AG09309 (cell line): ENCODE measurements around the gene TADA2B.
A peak's percentile ranks its signal among the peaks of the same experiment; 100 is the strongest.

Experiments used
- DNase-seq: peaks from one replicate; pipeline ENCODE4 v3.0.0-alpha.2; 2010; ENCODE audit warnings: low read depth
- H3K4me3 ChIP-seq: 2 replicates; pipeline ENCODE4 v1.5.1; 2011; ENCODE audit warnings: mild to moderate bottlenecking, low read depth, low read length, moderate library complexity; ENCODE audit not compliant: control insufficient read depth
- TF ChIP-seq, protein P1 (sequence below): IDR thresholded peaks from 2 replicates; pipeline ENCODE4 v1.5.1; 2011; ENCODE audit warnings: mild to moderate bottlenecking, low read depth, low read length, inconsistent platforms; ENCODE audit not compliant: insufficient read depth, control insufficient read depth; ENCODE audit errors: missing control alignments

The TADA2B gene

DNA sequence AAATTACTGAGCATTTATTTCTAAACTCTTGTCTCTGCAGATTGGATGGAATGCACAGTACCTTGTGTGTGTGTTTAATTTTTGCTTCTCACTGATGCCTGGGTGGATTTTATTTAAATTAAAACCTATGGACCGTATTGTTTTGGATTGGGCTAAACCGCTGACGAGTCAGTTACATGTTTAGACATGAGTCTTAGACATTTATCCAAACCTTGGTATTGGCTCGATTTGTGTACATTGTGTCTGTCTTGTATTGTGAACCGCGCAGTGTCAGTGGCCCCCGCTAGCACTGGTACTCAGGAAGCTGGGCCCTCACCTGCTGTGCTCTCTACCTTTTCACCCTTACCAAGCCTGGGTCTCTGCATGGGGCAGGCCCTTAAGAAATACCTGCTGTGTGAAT is 40.8 kb upstream of the TADA2B start:
- no peak for DNase-seq
- no peak overlapping the region for H3K4me3 ChIP-seq
- TF ChIP-seq, protein P1, sequence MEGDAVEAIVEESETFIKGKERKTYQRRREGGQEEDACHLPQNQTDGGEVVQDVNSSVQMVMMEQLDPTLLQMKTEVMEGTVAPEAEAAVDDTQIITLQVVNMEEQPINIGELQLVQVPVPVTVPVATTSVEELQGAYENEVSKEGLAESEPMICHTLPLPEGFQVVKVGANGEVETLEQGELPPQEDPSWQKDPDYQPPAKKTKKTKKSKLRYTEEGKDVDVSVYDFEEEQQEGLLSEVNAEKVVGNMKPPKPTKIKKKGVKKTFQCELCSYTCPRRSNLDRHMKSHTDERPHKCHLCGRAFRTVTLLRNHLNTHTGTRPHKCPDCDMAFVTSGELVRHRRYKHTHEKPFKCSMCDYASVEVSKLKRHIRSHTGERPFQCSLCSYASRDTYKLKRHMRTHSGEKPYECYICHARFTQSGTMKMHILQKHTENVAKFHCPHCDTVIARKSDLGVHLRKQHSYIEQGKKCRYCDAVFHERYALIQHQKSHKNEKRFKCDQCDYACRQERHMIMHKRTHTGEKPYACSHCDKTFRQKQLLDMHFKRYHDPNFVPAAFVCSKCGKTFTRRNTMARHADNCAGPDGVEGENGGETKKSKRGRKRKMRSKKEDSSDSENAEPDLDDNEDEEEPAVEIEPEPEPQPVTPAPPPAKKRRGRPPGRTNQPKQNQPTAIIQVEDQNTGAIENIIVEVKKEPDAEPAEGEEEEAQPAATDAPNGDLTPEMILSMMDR, result no peak

DNA sequence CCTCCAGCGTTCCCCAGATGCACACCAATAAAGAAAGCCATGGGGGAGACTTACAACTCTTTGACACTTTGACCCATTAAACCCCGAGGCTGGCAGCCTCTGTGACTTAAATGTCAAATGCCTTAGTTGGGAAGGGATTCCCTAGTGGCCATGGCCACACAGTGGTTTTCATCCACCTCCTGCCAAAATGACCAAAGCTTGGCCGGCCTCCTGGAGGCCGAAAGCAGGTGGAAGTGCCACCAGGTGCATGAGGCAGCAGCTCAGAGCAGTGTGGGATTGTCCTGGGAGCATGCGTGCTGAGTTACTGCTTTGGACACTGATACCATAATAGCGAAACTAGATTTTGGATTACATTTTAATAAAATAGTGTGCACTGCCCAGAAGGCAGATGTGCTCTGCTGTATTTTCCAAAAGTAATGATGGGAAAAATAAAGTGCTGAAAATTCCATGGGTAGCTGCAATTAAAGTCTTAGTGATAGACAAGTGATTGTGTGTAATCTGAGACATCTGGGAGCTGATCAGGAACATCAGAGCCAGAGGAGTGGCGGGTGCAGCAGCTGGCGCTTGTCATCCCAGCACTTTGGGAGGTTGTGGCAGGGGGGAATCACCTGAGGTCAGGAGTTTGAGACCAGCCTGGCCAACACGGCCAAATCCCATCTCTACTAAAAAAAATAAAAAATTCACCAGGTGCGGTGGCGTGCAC is 39.8 kb upstream of the TADA2B start:
- TF ChIP-seq, protein P1, result no peak
- no peak for DNase-seq
- H3K4me3 ChIP-seq, result no peak overlapping the region

DNA sequence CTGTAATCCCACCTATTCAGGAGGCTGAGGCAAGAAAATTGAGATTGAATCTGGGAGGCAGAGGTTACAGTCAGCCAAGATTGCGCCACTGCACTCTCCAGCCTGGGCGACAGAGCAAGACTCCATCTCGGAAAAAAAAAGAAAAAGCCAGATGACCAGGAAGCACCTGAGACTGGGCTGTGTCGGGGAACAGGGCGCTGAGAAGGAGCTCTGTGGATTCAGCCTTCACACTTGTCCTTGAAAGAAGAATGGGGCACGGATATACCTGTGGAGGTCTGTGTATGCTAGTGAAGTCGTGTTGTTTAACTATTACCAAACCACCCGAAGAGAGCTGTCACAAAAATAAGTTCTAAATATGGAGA is 39.3 kb upstream of the TADA2B start:
- no peak for DNase-seq
- TF ChIP-seq, protein P1, result no peak
- H3K4me3 ChIP-seq, result no peak overlapping the region

DNA sequence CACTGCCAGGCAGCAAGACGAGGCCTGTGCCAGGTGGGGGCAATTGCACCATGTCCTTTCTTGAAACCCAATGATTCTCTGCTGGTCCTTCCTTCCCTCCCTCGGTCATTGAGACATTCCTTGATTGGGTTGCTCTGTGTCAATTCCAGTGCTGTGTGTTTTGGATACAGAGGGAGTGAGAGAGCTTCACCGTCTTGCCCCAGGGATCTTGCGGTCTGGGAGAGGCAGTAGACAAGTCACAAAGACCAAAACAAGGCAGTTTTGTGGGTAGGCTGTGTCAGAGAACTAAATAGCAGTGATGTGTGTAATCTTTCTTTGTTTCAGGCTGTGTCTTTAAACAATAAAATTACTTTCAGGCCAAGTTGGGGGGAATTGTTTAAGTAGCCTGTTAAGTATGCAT is 38.8 kb upstream of the TADA2B start:
- TF ChIP-seq, protein P1, result no peak
- no peak overlapping the region for H3K4me3 ChIP-seq
- DNase-seq, result peak; percentile 86

DNA sequence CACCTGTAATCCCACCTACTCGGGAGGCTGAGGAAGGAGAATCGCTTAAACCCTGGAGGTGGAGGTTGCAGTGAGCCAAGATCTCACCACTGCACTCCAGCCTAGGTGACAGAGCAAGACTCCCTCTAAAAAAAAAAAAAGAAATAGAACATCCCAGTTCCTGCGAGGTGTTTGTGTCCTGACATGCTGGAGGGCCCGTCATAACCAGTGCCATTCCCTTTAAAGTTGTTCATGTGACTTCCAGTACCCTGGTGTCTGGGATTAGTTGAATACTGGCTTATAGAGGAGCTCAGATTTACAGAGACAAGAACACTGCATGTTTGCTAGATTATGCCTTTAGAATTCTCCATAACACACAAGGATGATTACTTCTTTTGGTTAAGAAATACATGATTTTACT is 37.6 kb upstream of the TADA2B start:
- DNase-seq, result no peak
- H3K4me3 ChIP-seq, result no peak overlapping the region
- TF ChIP-seq, protein P1, result no peak

DNA sequence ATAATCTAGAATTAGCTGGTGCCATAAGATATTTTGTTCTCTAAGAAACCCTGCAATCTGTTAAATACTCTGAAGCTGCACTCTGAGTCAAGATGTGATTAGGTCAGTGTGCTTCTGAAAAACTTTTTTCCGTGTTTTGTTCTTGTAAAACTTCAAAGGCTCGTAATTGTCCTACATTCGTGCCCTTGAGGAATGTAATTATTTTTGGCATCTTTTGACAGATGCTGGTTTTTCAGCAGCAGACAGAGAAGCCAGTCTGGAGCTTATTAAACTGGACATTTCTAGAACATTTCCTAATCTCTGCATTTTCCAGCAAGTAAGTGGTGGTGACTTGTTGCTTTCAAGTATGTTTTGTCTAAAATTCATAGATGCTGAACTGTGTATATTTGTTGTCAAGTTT is 36.8 kb upstream of the TADA2B start:
- DNase-seq, result peak; percentile 61
- TF ChIP-seq, protein P1, result no peak
- no peak overlapping the region for H3K4me3 ChIP-seq
